Measurements from ENCODE around the gene PNPLA1.
A peak's percentile ranks its signal among the peaks of the same experiment; 100 is the strongest.

PNPLA1 gene

DNA sequence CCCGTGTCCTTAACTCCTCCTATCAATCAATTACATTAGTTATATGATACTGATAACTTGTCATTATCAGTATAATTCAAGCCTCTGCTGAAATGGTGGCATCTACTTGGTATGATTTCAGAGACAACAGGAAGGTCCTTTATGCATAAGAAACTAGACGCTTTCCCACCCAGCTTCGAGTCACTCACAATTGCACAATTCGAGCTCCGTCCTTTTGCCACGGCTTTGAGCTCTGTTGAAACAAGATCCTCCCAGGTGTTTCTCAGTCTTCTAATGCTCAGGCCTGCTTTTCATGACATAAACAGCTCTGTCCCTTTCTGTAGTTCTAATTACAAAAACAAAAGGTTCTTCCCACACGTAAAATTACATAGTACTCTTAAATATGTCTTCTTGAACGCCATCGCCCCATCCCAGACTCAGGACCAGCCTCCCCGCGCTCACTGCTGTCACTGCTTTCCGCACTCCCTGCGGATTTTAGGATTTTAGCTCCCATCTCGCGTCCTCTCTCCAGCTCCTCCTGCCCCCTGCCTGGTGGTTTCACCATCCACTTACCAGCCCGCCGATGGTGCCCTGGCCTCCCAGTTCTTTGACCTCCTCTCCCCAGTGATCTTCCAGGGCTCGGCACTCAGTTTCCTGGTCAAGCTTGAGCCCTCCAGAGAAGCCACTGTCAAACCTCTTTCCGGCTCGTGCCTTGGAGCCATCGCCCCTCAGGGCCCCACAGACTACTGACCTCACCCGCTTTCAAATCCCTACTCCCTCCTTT lies 23.2 kb upstream of the PNPLA1 start:
- DNase-seq (ENCODE audit: low spot score), result no peak

DNA sequence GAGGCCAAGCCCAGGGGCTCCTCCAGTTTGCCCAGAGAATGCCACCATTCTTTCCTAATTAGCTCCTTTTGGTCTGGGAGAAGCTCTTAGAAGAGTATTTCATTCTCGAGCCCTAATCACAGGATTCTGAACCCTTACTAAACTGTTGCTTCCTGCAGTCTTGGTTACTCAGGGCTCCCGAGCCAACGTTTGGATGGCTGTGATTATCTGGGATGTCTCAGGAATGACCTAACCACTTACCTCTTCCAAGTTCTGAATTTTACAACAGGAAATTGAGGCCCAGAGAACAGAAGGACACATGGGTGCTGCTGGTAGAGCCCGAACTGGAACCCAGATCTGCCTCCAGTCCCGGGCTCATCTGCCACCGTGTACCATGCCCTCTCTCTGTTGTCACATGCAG lies 22.2 kb upstream of the PNPLA1 start:
- DNase-seq (ENCODE audit: low spot score), result no peak

GRCh38 chr6:36248980-36249379 lies 20.9 kb upstream of the PNPLA1 start:
- DNase-seq (ENCODE audit: low spot score), result peak; percentile 24

- no peak for DNase-seq (ENCODE audit: low spot score)
Measured at GRCh38 chr6:36249536-36249935, 20.3 kb upstream of the PNPLA1 start.

DNA sequence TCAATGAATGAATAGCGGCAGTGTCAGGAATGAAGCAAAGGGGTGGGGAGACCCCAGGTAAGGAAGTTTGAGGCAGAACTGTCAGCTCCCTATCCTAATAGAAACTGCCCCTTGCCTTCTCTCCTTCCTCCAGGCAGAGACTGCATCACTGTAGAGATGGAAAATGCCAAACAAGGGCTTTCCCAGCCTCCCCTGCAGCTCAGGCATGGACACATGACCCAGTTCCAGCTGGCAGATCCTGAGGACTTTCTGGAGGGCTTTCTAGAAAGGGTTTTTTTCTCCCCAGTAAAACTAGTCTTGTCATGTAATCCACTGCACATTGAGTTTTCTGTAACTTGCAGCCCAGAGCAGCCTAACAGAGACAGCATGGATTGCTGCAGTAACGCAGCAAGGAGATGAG lies 17.9 kb upstream of the PNPLA1 start:
- no peak for DNase-seq (ENCODE audit: low spot score)

GRCh38 chr6:36263390-36264000 lies 6.4 kb upstream of the PNPLA1 start:
- no peak for DNase-seq (ENCODE audit: low spot score)

GRCh38 chr6:36265744-36266143 lies 4.1 kb upstream of the PNPLA1 start:
- DNase-seq (ENCODE audit: low spot score), result no peak

- no peak for DNase-seq (ENCODE audit: low spot score)
Measured at GRCh38 chr6:36266913-36267644, 2.8 kb upstream of the PNPLA1 start.

DNA sequence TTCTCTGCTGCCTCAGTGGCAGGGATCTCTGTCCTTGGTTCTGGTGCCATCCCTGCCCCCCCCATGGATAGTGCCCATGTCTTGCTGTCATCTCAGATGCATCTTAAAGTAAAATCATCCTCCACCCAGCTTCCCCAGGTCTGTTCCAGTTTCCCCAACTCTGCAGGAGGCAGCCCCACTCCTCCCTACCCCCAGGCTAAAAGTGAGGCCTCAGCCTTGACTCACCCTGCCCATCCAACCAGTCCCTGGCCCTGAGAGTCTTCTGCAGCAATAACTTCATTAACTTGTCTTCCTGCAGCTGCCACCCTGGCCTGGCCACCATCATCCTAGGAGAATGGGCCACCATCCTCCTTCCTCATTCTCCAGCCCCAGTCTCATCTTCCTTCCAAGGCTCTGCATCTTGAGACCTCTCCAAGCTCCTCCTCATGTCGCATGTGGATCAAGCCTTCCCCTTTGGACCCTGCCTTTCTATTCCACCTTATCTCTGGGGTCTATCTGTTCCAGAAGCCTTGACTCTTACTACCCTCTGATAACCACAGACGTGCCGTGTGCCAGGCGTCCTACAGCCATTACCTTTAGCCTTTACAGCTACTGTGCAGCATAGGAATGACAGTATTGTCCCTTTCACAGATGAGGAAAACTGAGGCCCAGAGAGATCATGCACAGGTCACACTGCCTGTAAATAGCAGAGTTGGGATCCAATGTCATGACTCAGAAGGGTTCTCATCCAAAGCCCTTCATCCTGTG lies 2.0 kb upstream of the PNPLA1 start:
- no peak for DNase-seq (ENCODE audit: low spot score)

- DNase-seq (ENCODE audit: low spot score), result peak; percentile 35
Measured at GRCh38 chr6:36268478-36269275, 1.2 kb upstream of the PNPLA1 start.

- no peak for DNase-seq (ENCODE audit: low spot score)
Measured at GRCh38 chr6:36272234-36272633, 2.4 kb downstream of the PNPLA1 start.

DNA sequence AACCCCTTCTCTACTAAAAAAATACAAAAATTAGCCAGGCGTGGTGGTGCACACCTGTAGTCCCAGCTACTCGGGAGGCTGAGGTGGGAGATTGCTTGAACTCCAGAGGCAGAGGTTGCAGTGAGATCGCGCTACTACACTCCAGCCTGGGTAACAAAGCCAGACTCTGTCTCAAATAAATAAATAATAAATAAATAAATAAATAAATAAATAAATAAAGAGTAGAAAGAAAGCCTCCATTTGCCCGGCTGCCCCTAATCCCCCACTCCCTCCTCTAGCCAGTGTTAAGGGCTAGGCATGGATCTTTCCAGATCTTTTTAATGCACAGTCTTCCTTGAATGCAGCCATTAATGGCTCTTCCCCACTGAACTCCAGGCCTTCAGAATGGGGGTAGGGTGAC lies 3.2 kb downstream of the PNPLA1 start:
- DNase-seq (ENCODE audit: low spot score), result no peak

DNA sequence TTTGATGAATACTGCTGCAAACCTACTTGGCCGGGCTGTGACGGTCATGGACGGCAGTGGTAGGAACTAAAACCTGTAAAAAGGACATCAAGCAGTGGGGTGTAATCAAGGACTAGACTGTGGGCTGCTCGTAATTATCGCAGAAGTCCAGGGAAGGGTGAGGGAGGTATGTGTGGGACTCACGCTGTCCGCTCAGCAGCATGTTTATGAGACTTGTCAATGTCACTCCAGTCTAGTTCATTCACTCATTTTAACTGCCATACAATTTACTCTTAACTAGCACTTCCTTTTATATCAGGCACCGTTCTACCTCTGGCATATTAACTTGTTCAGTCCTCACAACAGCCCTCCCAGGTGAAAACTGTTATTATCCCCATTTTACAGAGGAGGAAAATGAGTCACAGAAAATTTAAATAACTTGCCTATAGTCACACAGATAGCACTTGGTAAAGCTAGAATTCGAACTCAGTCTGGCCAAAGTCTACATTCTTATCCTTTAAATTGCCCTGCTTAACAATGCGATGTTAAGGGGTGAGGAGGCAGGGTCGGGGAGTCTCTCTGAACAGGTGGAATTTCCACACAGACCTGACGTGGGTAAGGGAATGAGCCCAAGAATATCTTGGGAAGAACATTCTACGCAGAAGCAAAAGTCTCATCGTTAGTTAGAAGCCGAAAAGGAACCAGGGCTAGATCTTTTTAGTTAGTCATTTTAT lies 4.1 kb downstream of the PNPLA1 start:
- DNase-seq (ENCODE audit: low spot score), result no peak

GRCh38 chr6:36276581-36277536 lies 7.0 kb downstream of the PNPLA1 start:
- no peak for DNase-seq (ENCODE audit: low spot score)

DNA sequence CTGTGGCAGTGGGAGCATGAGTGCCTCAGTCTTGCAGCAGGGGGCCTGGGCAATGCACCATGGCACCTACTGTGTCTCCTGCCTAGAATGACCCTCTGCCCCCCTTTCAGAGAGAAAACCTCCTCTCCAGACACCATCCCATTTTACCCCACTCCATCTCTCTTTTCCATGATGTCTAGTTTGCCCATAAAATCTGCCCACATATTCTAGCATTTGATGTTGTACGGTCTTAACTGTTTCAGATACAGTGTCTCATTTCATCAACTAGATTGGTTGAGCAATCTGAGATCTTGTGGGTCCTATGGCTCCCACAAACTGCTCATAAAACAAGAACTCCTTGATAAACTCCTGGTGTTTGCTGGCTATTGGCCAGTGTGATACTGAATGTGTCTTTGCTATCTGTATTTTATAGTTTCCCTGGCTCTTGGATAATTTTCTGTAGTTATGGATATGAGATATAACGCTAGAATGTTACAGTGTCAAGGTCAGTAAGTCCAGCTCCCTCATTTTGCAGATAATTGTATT lies 8.1 kb downstream of the PNPLA1 start:
- DNase-seq (ENCODE audit: low spot score), result no peak

DNA sequence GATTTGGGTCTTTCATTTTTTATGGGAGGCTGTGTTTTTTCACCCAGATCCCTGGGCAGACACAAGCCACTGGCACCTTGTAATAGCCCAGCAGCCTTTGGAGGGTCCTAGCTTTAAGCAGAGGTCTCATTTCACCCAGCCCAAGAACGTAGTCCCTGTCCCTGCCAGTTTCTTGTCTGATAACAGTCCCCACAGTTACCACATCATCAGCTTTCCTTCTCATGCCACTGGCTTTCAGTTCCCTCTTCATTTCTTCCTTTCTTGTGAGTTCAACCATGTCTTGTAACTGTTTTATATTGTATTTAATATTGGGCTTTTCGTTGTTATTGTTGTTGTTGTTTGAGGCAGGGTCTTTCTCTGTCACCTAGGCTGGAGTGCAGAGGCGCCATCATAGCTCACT lies 10.6 kb downstream of the PNPLA1 start:
- DNase-seq (ENCODE audit: low spot score), result no peak

- no peak for DNase-seq (ENCODE audit: low spot score)
Measured at GRCh38 chr6:36280983-36281382, 11.1 kb downstream of the PNPLA1 start.

DNA sequence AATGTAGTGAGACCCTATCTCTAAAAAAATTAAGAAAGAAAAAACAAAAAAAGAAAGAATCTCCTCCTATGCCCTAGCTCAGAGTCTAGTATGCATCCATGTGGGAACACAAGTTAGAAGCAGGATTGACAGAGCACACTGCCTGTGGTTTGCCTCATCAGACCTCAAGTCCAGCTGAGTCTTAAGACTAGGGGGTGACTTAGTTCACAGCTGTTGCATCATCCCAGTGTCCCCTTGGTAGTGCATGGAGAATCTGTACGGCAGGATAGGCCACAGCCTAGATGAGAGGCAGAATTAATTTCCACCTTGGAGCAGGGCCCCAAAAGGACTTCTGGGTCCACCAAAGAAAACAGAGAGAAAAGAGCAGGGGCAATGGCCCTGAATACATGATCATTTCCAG lies 13.7 kb downstream of the PNPLA1 start:
- no peak for DNase-seq (ENCODE audit: low spot score)

- no peak for DNase-seq (ENCODE audit: low spot score)
Measured at GRCh38 chr6:36284359-36284758, 14.5 kb downstream of the PNPLA1 start.
